Sciatic nerve (tissue), 2 donors: ENCODE measurements around the gene BTBD9. TPM values are rescaled to one million over a fixed set of nuclear protein-coding genes. Genes with fewer than 3 reads are reported as not detected.
"Not testable (repeated sequence)": the region's sequence is repeated elsewhere in the genome, so short reads cannot be mapped to it uniquely, and the experiment has no call there.

ENCODE experiments used
- ATAC-seq: fragments of 200-7000 bp; cut with Tn5 transposase; one replicate; pipeline ENCODE4 v1.9.1; 2020; ENCODE audit warnings: mild to moderate bottlenecking, moderate library complexity
- DNase-seq: peaks from one replicate; pipeline ENCODE4 v3.0.0-alpha.2; 2020; ENCODE audit warnings: low spot score
- intact Hi-C: fragments of 100-400 bp; cut with DNase I; formaldehyde crosslinking; loops from one replicate; pipeline ENCODE4 v1.14.2; 2022
- total RNA-seq: library from RNA; stranded (reverse); fragmentation: NEBNext Ultra II Directional; extraction: Animal tissue kit (Norgen Biotek cat#: 25700); gene quantifications from one replicate; pipeline ENCODE4 v1.2.1, GENCODE V29; 2021
- donor health status: DM: no; HTN: no; CAD: no.
- donor health status: DM: no; HTN: no; CAD: no.

BTBD9 gene
- total RNA-seq, 1 donor from 2014 or later, result 22.4 TPM

DNA sequence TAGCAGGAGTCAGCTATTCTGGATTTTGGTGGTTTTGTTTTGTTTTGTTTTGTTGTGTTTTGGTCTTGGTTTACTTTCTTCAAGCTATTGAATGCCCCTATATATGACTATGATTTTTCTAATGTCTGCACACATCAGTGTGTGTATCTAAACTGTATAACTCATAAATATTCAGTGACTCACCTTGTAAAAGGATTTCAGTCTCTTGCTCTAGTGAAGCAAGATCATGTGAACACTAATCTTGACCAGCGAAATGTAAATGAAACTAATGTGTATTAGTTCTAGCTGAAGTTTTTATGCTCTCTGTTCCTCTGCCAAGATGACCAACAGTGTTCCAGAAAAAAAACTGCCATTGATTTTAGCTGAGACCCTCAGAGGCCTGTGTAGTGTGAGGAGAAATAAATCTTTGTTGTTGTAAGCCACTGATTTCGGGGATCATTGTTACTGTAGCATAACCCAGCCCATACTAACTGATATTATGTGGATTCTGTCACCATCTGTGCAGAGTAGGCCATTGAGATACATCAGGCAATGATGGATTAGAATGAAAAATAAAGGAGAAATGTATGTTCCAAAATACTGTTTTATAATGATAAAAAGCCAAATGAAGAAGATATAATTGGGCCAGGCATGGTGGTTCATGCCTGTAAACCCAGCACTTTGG, 11.5 kb upstream of the BTBD9 start:
- ATAC-seq (no peak), DNase-seq (no peak)
- intact Hi-C loops, result no loop called here

GRCh38 chr6:38650207-38650752, 10.6 kb upstream of the BTBD9 start:
- DNase-seq (no peak), ATAC-seq (no peak)
- intact Hi-C loops, result no loop called here

GRCh38 chr6:38649744-38650143, 10.0 kb upstream of the BTBD9 start:
- DNase-seq (no peak), ATAC-seq (no peak)
- intact Hi-C loops, result no loop called here

DNA sequence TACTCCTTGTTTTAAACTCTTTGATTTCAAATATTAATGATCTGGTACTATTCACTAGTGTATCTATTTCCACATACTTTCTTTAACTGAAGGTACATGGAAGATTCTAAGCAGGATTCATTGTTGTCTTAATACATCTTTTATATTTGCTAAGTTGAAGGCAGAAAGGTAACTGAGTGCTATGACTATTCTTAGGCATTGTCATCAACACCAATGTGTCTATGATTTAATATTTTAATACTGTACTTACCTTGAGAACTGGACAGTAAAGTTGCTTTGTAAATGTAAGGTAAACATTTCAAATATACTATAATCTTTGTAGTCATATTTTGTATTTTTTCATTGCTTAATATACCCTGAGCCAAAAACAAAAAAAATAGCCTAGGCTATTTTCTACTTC, 8.9 kb upstream of the BTBD9 start:
- DNase-seq, result no peak
- ATAC-seq, result no peak
- intact Hi-C loops, result no loop called here

- DNase-seq, result no peak
These were observed 6.6 kb upstream of the BTBD9 start for GRCh38 chr6:38646166-38646878.

DNA sequence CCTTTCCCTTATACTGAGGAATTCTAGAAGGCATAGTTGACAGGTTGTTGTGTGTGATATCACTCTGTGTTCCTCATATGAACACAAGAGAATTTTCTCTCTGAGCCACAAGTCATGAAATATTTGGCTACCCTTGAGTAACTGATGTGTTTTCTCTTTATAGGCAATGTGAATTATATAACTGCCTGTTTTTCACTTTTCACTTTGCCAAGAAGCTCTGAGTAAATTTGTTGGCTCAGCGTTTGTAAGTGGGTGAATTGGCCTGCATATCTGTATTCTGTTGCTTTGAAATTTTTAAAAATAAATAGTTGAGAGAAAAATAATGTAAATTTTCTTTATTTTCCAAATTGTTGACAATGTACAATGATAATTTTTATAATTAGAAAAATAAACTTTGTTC, 5.2 kb upstream of the BTBD9 start:
- intact Hi-C loops, result no loop called here
- DNase-seq, result no peak
- ATAC-seq, result no peak

More at GRCh38 chr6:38646166-38646878, 6.6 kb upstream of the BTBD9 start:
- no peak for ATAC-seq
- intact Hi-C loops, result no loop called here

GRCh38 chr6:38640216-38640909, 634 bp upstream of the BTBD9 start:
- intact Hi-C loops, result no loop called here
- DNase-seq, result no peak
- ATAC-seq, result no peak

- peak; percentile 75 for ATAC-seq
- no peak for DNase-seq
- intact Hi-C loops, result no loop called here
These were observed 710 bp downstream of the BTBD9 start for GRCh38 chr6:38638941-38639497.

DNA sequence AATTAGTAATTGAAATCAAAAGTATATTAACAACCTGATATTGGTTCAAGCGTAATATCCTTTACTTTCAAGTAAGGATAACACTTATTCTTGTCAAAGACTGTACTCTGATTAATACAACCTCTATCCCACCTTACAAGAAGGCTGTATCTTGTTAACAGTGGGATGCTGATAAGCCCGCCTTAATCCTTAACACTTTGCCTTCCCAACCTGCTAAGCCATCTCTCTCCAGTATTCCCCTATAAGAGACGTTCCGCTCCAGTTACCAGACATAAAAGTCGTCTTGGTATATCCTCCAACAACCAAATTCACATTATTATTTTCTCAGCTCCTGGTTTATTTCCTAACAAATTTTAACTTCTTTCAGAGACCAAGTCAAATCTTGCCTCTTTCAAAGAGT, 2.0 kb downstream of the BTBD9 start:
- ATAC-seq (no peak), DNase-seq (no peak)
- intact Hi-C loops, result no loop called here

GRCh38 chr6:38636027-38636426, 3.7 kb downstream of the BTBD9 start:
- no peak for DNase-seq
- intact Hi-C loops, result no loop called here
- no peak for ATAC-seq

GRCh38 chr6:38634518-38634917, 5.2 kb downstream of the BTBD9 start:
- intact Hi-C loops, result no loop called here
- DNase-seq (no peak), ATAC-seq (no peak)

GRCh38 chr6:38632490-38632889, 7.2 kb downstream of the BTBD9 start:
- ATAC-seq (no peak), DNase-seq (no peak)
- intact Hi-C loops, result no loop called here

- ATAC-seq (no peak), DNase-seq (no peak)
- intact Hi-C loops, result no loop called here
These were observed 8.4 kb downstream of the BTBD9 start for GRCh38 chr6:38631186-38631783.

DNA sequence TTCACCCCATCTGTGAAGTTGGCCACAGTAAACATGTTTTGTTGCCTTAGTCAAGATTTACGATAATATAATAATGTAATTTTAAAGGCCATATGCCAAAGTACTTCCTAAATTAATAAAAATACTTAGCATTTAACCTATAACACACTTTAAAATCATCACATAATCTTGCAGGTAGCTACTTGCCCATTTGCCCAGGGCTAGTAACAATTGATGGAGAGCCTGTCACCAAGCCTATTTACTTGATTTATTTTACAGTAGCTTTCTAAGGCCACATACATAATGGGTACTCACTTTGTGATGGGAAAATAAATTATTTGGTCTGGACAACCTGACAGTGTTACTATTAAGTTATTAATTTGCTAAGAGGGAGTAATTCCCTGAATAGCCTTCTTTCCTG, 14.5 kb downstream of the BTBD9 start:
- DNase-seq (no peak), ATAC-seq (no peak)
- intact Hi-C loops, result no loop called here

- intact Hi-C loops, ATAC-seq, DNase-seq: not testable (repeated sequence)
These were observed 20.4 kb downstream of the BTBD9 start for GRCh38 chr6:38619342-38619741.

- DNase-seq, ATAC-seq, intact Hi-C loops: not testable (repeated sequence)
These were observed 21.4 kb downstream of the BTBD9 start for GRCh38 chr6:38618301-38618700.

- ATAC-seq (no peak), DNase-seq (no peak)
- intact Hi-C loops, result no loop called here
These were observed 21.9 kb downstream of the BTBD9 start for GRCh38 chr6:38617856-38618255.

DNA sequence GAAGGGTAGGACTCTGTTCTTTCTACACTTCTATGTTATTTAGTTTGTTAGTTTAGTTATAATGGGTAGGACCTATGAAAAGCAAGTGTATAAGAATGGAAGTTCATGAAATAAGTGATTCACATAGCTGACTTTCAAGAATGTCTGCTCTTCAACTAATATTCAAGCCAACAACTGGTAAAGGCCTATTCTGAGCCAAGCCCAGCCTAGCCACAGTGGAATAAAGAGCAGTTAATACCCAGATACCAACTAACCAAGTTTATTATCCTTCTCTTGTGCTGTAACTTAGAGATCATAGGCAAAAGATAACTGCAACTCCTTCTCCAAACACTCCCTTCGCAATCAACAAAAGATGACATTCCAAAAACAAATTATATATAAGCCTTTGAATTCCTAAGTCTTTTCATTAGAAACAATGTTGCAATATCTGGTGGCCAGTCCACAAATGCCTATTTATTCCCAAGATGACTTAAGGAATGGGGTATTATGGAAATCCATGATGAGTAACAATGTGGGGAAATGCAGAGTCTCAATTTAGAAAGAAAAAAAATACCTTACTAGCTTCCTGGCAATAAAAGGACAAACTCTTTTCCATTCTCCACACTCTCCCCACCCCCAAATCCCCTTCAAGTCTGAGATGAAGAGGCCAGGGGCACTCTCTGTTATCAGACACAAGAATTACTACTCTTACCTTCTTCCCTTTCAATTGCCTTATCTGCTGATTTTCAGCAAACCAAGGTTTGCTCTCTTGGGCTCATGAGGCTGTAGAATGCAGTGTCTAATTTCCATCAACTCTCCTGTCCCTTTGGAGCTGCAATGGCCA, 27.4 kb downstream of the BTBD9 start:
- DNase-seq, result no peak
- ATAC-seq, result no peak
- intact Hi-C loops, result no loop called here
